CD14-positive monocyte (primary cell): Measurements from ENCODE around the gene PER2. TPM values are rescaled to one million over a fixed set of nuclear protein-coding genes. Genes with fewer than 3 reads are reported as not detected.

Experiments used
- DNase-seq, 3 donors: peaks; one replicate each; pipeline ENCODE4 v3.0.0-alpha.2; 2011 to 2022
- H2AFZ ChIP-seq: 2 replicates; pipeline ENCODE4 v1.6.0; 2012; ENCODE audit warnings: mild to moderate bottlenecking, low read depth, low read length, inconsistent platforms; ENCODE audit not compliant: insufficient read depth, poor library complexity, severe bottlenecking
- H3K27ac ChIP-seq, 2 donors: 1 replicate in 1 of 2; 2 replicates in 1 of 2; pipeline ENCODE4 v1.5.1; 2012 to 2013; ENCODE audit warnings: low read length in 2 of 2, control low read depth in 1 of 2, inconsistent platforms in 1 of 2, low read depth in 1 of 2, mild to moderate bottlenecking in 1 of 2
- H3K27me3 ChIP-seq, 2 donors: one replicate each; pipeline versions ENCODE4 v1.6.0 to v1.6.1; 2011 to 2013; ENCODE audit warnings: low read length in 2 of 2; ENCODE audit not compliant: control insufficient read depth in 2 of 2, insufficient read depth in 2 of 2
- H3K36me3 ChIP-seq, 2 donors: replicated peaks in 1 of 2; 1 replicate in 1 of 2; 2 replicates in 1 of 2; pipeline versions ENCODE4 v1.5.1 to v1.6.1; 2012 to 2013; ENCODE audit warnings: low read length in 2 of 2, control low read depth in 1 of 2, inconsistent platforms in 1 of 2, mild to moderate bottlenecking in 1 of 2; ENCODE audit not compliant: insufficient read depth in 2 of 2, control insufficient read depth in 1 of 2
- H3K4me1 ChIP-seq, 2 donors: 1 replicate in 1 of 2; 2 replicates in 1 of 2; pipeline versions ENCODE4 v1.5.1 to v1.6.1; 2012 to 2013; ENCODE audit warnings: low read length in 2 of 2, control low read depth in 1 of 2, inconsistent platforms in 1 of 2, mild to moderate bottlenecking in 1 of 2, moderate library complexity in 1 of 2; ENCODE audit not compliant: insufficient read depth in 2 of 2, control insufficient read depth in 1 of 2
- H3K4me2 ChIP-seq: replicated peaks from 2 replicates; pipeline ENCODE3; 2012; ENCODE audit warnings: low read length, moderate library complexity, mild to moderate bottlenecking; ENCODE audit not compliant: poor library complexity, severe bottlenecking; ENCODE audit errors: extremely low read depth
- H3K4me3 ChIP-seq, 3 experiments: fragments of 200-600 bp in 1 of 3; sonication (generic) in 1 of 3; replicated peaks in 1 of 3; 1 replicate in 2 of 3; 2 replicates in 1 of 3; pipeline ENCODE4 v1.5.1; 2011 to 2013; ENCODE audit warnings: low read length in 3 of 3, mild to moderate bottlenecking in 3 of 3, control low read depth in 2 of 3, low read depth in 2 of 3, inconsistent platforms in 1 of 3, moderate library complexity in 1 of 3
- H3K79me2 ChIP-seq: 2 replicates; pipeline ENCODE4 v1.6.0; 2012; ENCODE audit warnings: mild to moderate bottlenecking, control low read depth, inconsistent platforms, low read length, moderate library complexity; ENCODE audit not compliant: insufficient read depth
- H3K9ac ChIP-seq: 2 replicates; pipeline ENCODE4 v1.6.0; 2017; ENCODE audit warnings: low read length, mild to moderate bottlenecking; ENCODE audit not compliant: insufficient read depth, poor library complexity, severe bottlenecking
- H3K9me3 ChIP-seq, 2 donors: replicated peaks in 1 of 2; 1 replicate in 1 of 2; 2 replicates in 1 of 2; pipeline versions ENCODE4 v1.5.1 to v1.6.1; 2012 to 2013; ENCODE audit warnings: low read length in 2 of 2, control low read depth in 1 of 2; ENCODE audit not compliant: control insufficient read depth in 1 of 2, insufficient read depth in 1 of 2
- H4K20me1 ChIP-seq: 2 replicates; pipeline ENCODE4 v1.6.0; 2012; ENCODE audit warnings: mild to moderate bottlenecking, low read length, control low read depth, moderate library complexity; ENCODE audit not compliant: insufficient read depth
- H3K27ac Mint-ChIP-seq, 7 donors: one replicate each; pipeline ENCODE4 v1.8.0; 2020; ENCODE audit warnings: mild to moderate bottlenecking in 7 of 7, mixed read lengths in 7 of 7, moderate library complexity in 6 of 7, inconsistent platforms in 2 of 7
- H3K27me3 Mint-ChIP-seq, 3 donors: one replicate each; pipeline ENCODE4 v1.8.0; 2021 to 2022; ENCODE audit warnings: low read depth in 3 of 3, mild to moderate bottlenecking in 3 of 3, mixed read lengths in 3 of 3, moderate library complexity in 3 of 3, inconsistent platforms in 1 of 3
- H3K36me3 Mint-ChIP-seq, 2 donors: one replicate each; pipeline ENCODE4 v1.8.0; 2020; ENCODE audit warnings: mixed read lengths in 2 of 2, inconsistent platforms in 1 of 2, mild to moderate bottlenecking in 1 of 2
- H3K4me1 Mint-ChIP-seq: one replicate; pipeline ENCODE4 v1.8.0; 2020; ENCODE audit warnings: mild to moderate bottlenecking, mixed read lengths
- H3K4me3 Mint-ChIP-seq, 2 donors: one replicate each; pipeline ENCODE4 v1.8.0; 2020; ENCODE audit warnings: mild to moderate bottlenecking in 2 of 2, mixed read lengths in 2 of 2, moderate library complexity in 1 of 2
- H3K9me3 Mint-ChIP-seq, 7 donors: one replicate each; pipeline ENCODE4 v1.8.0; 2020 to 2022; ENCODE audit warnings: mixed read lengths in 7 of 7, mild to moderate bottlenecking in 6 of 7, moderate library complexity in 6 of 7, inconsistent platforms in 2 of 7
- CTCF ChIP-seq: fragments of 200-600 bp; IDR thresholded peaks from one replicate; pipeline ENCODE4 v1.8.0; 2022; ENCODE audit warnings: antibody characterized with exemption, mild to moderate bottlenecking
- WGBS: methylation state at CpG from one replicate; pipeline ENCODE4 v1.1.5; 2013; ENCODE audit warnings: missing lambda C conversion rate; ENCODE audit not compliant: insufficient coverage; 5-methylcytosine and 5-hydroxymethylcytosine counted together
- intact Hi-C, 2 donors: fragments of 100-400 bp; cut with micrococcal nuclease; formaldehyde crosslinking; loops; one replicate each; pipeline versions ENCODE4 v1.15.0 to v1.15.1; 2023
- polyA plus RNA-seq, 3 donors: library from polyadenylated mRNA; depleted of rRNA in 1 of 3; unstranded in 2 of 3; stranded (reverse) in 1 of 3; fragments of 300-500 nt in 2 of 3; fragments of >200 nt in 1 of 3; fragmentation: Illumina TruSeq in 2 of 3; gene quantifications; 1 replicate in 2 of 3; 2 replicates in 1 of 3; pipeline ENCODE4 v1.2.3, GENCODE V29; 2012 to 2021

PER2 gene
- polyA plus RNA-seq, 3 donors = 1.6 to 5.6 (median 3.1) TPM

GRCh38 chr2:238286551-238286950 is 1.9 kb downstream of the PER2 start:
- no peak overlapping the region for H3K9ac ChIP-seq
- Mint-ChIP-seq H3K4me3 (no peak overlapping the region), H3K27ac (peak overlapping the region in 6 of 7 donors; percentile 42 to 97 (median 93)), H3K4me1 (peaks cover 45% of the 10 kb centered on the region), H3K27me3 (peaks cover 2 to 4% (median 3%) of the 10 kb centered on the region in 3 donors), H3K9me3 (peaks cover 0 to 3% (median 0%) of the 10 kb centered on the region in 7 donors), H3K36me3 (peaks cover 5 to 28% of the 10 kb centered on the region in 2 donors)
- no peak overlapping the region for H3K4me3 ChIP-seq
- H4K20me1 ChIP-seq = peaks cover 50% of the 10 kb centered on the region
- H3K4me2 ChIP-seq = no peak overlapping the region
- peak overlapping the region in 1 of 2 donors; percentile 3 for H3K27ac ChIP-seq
- H3K9me3 ChIP-seq = no peaks in the 10 kb centered on the region
- peak in 2 of 3 donors; percentile 9 to 30 for DNase-seq
- no peaks in the 10 kb centered on the region for H3K36me3 ChIP-seq
- peaks cover 66% of the 10 kb centered on the region for H3K79me2 ChIP-seq
- intact Hi-C loops = no loop called here
- 49% methylated on average over 6 of the region's 7 CpGs for WGBS
- H3K27me3 ChIP-seq = no peaks in the 10 kb centered on the region
- no peak overlapping the region for H2AFZ ChIP-seq
- H3K4me1 ChIP-seq = peaks cover 21 to 24% of the 10 kb centered on the region in 2 donors
- TF ChIP-seq CTCF = no peak

- peaks cover 46% of the 10 kb centered on the region for H3K4me1 Mint-ChIP-seq
- WGBS = 98% methylated on average over 6 of the region's 7 CpGs
- H3K27me3 Mint-ChIP-seq = peaks cover 2 to 4% (median 3%) of the 10 kb centered on the region in 3 donors
- H3K9me3 Mint-ChIP-seq = peaks cover 0 to 3% (median 0%) of the 10 kb centered on the region in 7 donors
- H3K4me1 ChIP-seq = peaks cover 21 to 24% of the 10 kb centered on the region in 2 donors
- TF ChIP-seq CTCF = no peak
- H2AFZ ChIP-seq = no peak overlapping the region
- peak overlapping the region in 4 of 7 donors; percentile 21 to 97 (median 52) for H3K27ac Mint-ChIP-seq
- peak overlapping the region in 1 of 2 donors; percentile 3 for H3K27ac ChIP-seq
- DNase-seq = no peak
- H3K79me2 ChIP-seq = peaks cover 67% of the 10 kb centered on the region
- H3K4me3 ChIP-seq = no peak overlapping the region
- no peaks in the 10 kb centered on the region for H3K36me3 ChIP-seq
- H3K9me3 ChIP-seq = no peaks in the 10 kb centered on the region
- H3K9ac ChIP-seq = no peak overlapping the region
- no peak overlapping the region for H3K4me3 Mint-ChIP-seq
- peaks cover 55% of the 10 kb centered on the region for H4K20me1 ChIP-seq
- intact Hi-C loops = no loop called here
- no peak overlapping the region for H3K4me2 ChIP-seq
- H3K27me3 ChIP-seq = no peaks in the 10 kb centered on the region
- peaks cover 5 to 28% of the 10 kb centered on the region in 2 donors for H3K36me3 Mint-ChIP-seq
Measured at GRCh38 chr2:238286095-238286494, 2.3 kb downstream of the PER2 start.
